ENCODE measurements around the gene TEX54.

DNA sequence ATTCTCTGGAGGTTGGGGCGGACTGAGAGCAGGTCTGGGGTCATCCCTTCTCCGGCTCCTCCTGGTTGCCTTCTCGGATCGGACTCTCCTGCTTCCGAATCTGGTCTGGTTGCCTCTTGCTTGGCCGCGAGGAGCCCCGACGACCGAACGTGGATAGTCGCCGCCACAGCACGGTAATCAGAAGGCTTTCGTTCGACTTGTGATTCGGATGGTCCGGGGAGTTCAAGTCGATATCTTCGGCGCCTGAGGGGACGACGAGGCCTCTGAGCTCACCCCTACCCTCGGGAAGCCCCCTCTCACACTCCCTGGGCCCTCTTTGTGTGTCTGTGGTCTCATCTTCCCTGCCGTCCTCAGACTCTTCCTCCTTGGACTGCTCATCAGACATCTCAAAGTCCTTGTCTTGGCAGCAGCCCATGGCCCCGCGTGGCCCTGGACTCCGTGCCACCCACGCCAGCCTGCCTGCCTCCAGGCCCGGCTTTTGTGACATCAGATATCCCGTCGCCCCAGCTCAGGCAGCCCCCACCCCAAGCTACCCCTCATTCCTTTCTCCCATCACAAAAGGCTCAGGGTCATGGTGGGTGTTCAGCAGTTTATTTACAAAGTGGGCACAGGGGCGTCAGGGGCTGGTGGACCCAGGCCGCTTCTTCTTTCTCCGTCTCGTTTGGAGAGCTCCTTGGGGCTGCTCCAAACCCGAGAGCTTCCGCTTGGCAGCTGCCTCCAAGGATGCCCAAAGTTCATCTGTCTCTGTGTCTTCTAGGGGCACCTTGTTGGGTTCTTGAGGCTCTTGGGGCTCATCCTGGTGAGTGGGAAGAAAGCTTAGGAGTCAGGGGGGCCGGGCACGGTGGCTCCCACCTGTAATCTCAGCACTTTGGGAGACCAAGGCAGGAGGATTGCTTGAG lies at the start of gene TEX54:
- no peak for TF ChIP-seq ZFX (IDR thresholded peaks at IDR 0.05)
- TF ChIP-seq, protein P1, sequence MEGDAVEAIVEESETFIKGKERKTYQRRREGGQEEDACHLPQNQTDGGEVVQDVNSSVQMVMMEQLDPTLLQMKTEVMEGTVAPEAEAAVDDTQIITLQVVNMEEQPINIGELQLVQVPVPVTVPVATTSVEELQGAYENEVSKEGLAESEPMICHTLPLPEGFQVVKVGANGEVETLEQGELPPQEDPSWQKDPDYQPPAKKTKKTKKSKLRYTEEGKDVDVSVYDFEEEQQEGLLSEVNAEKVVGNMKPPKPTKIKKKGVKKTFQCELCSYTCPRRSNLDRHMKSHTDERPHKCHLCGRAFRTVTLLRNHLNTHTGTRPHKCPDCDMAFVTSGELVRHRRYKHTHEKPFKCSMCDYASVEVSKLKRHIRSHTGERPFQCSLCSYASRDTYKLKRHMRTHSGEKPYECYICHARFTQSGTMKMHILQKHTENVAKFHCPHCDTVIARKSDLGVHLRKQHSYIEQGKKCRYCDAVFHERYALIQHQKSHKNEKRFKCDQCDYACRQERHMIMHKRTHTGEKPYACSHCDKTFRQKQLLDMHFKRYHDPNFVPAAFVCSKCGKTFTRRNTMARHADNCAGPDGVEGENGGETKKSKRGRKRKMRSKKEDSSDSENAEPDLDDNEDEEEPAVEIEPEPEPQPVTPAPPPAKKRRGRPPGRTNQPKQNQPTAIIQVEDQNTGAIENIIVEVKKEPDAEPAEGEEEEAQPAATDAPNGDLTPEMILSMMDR (conservative IDR thresholded peaks at IDR 0.05) = no peak
